IPS-20b (cell line): ENCODE results near the gene SORD.
"Not testable (repeated sequence)": the region's sequence is repeated elsewhere in the genome, so short reads cannot be mapped to it uniquely, and the experiment has no call there.

Experiments used
- H3K27ac ChIP-seq: one replicate; pipeline ENCODE4 v1.5.1; 2013; ENCODE audit warnings: low read length
- H3K27me3 ChIP-seq: 2 replicates; pipeline ENCODE4 v1.6.1; 2013; ENCODE audit warnings: mild to moderate bottlenecking, low read length, inconsistent platforms; ENCODE audit not compliant: insufficient read depth
- H3K36me3 ChIP-seq: 2 replicates; pipeline ENCODE4 v1.6.1; 2013; ENCODE audit warnings: low read depth, mild to moderate bottlenecking, inconsistent platforms, low read length, moderate library complexity; ENCODE audit not compliant: insufficient read depth
- H3K4me1 ChIP-seq: 2 replicates; pipeline ENCODE4 v1.6.1; 2013; ENCODE audit warnings: mild to moderate bottlenecking, control low read depth, inconsistent platforms, low read length, moderate library complexity; ENCODE audit not compliant: insufficient read depth
- H3K4me3 ChIP-seq: 2 replicates; pipeline ENCODE4 v1.5.1; 2013; ENCODE audit warnings: mild to moderate bottlenecking, low read length, inconsistent platforms
- H3K9ac ChIP-seq: 2 replicates; pipeline ENCODE4 v1.6.1; 2013; ENCODE audit warnings: low read depth, mild to moderate bottlenecking, inconsistent platforms, low read length, moderate library complexity
- H3K9me3 ChIP-seq: 2 replicates; pipeline ENCODE4 v1.6.1; 2013; ENCODE audit warnings: mild to moderate bottlenecking, low read depth, low read length, inconsistent platforms; ENCODE audit not compliant: insufficient read depth

Gene SORD

DNA sequence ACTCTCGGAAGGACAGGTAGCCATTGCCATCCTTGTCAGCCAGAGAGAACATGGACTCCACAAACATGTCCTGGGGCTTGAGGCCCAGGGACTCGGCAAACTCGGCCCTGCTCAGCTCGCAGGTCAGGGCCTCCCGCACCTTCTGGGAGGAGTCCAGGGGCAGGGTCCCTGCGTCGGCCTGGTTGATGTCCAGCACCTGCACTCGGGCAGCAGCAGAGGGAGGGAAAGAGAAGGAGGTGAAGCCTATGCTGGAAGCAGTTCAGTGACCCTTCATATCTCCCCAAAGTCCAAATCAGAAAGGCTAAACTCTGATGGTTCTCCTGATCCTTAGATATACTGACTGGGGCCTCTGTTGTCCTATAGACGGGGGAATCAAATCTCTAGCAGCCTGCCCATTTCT, 81.2 kb downstream of the SORD start:
- H3K9ac ChIP-seq, H3K9me3 ChIP-seq, H3K27ac ChIP-seq, H3K4me3 ChIP-seq, H3K36me3 ChIP-seq: not testable (repeated sequence)
- Histone ChIP-seq H3K4me1 (peaks cover 10% of the 10 kb centered on the region), H3K27me3 (peaks cover 37% of the 10 kb centered on the region)

DNA sequence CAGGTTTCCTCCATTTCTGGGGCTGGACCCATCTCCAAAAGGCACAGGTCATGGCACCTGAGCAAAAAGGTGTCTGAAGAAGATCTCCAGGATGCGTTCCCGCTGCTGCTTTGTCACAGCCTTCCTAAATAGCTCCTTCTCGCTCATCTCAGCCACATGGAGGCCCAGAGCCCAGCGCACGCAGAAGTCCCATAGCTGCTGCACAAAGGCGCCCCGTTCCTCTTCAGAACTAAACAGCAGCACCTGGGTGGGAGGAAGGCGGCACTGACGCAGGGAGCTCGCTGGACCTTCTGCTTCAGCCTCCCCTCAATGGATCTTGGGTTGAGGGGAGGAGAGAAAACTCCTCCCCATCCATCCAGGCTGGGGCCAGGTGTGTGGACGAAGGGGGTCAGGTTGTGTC, 82.6 kb downstream of the SORD start:
- H3K4me1 ChIP-seq = peaks cover 8% of the 10 kb centered on the region
- no peaks in the 10 kb centered on the region for H3K9me3 ChIP-seq
- H3K27ac ChIP-seq = no peak overlapping the region
- no peaks in the 10 kb centered on the region for H3K36me3 ChIP-seq
- H3K9ac ChIP-seq = no peak overlapping the region
- H3K27me3 ChIP-seq = peaks cover 48% of the 10 kb centered on the region
- H3K4me3 ChIP-seq = no peak overlapping the region

DNA sequence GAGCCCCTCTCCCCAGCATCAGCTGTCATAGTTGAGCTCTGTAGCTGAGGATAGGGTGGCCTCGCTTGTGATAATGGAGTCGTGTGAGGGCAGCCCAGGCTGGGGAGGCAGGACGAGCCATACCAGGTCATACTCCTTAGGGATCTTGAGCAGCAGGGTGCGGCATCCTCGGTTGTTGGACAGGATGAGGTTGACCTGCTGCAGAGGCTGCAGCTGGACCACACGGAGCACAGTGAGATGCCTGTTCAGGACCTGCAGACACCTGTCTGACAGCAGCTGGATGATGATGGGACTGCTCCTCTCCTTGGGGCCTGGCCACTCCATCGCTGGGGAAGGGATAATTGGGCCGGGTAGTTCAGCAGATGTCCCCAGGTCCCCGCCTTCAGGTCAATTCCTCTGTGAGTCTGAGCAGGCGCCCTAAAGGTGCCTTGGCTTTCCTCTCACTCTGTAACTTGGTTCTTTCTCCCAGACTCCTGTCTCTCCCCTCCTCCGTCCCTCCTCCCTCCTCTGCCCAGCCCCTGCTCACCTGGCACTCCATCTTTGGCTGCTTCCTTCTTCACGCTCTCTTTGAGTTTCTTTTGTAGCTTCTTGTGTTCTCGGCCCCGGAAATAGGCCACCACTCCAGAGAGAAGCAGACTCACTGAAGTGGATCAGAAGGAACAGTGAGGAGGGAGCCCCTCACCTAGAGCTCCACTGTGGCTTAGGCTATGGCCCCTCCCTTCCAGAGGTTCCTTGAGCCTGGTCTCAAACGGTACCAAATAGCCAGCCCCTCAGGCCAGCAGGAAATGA, 83.2 kb downstream of the SORD start:
- peaks cover 2% of the 10 kb centered on the region; the same call in 1 of the 2 replicates for H3K4me1 ChIP-seq
- H3K27ac ChIP-seq = no peak overlapping the region
- H3K9me3 ChIP-seq = no peaks in the 10 kb centered on the region
- H3K4me3 ChIP-seq = no peak overlapping the region
- H3K36me3 ChIP-seq = no peaks in the 10 kb centered on the region
- no peak overlapping the region for H3K9ac ChIP-seq
- H3K27me3 ChIP-seq = peaks cover 53% of the 10 kb centered on the region

DNA sequence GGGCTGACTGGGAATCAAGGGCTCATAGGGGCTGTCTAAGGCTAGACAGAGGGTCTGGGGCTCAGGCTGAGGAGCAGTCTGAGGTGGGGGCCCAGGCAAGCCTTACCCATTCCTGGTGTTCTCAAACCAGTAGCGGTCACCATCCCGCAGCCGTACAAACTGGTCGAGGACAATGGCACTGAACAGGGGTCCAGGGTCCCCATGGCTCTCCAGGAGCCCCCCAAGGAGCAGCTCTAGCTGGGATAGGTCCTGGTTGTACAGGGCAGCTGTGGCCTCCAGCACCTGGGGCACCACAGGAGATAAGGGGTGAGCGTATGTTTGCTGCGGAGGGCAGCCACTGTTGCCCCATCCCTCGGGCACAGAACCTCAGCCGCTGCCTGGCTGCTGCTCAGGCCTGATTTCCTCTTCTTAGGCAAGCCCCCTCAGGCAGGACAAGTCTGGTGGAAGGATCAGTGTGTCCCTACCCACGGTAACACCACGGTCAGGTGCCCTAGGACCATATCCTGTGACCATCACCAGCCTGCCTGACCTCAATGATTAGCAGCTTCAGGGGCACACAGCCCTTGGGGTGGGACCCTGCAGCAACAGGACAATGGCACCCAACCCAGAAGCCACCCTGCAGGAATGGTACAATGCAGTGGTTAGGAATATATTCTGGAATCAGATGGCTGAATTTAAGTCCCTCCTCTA, 85.1 kb downstream of the SORD start:
- Histone ChIP-seq H3K4me1 (no peaks in the 10 kb centered on the region; the same call in 1 of the 2 replicates), H3K9ac (no peak overlapping the region), H3K36me3 (no peaks in the 10 kb centered on the region), H3K27ac (no peak overlapping the region), H3K27me3 (peaks cover 72% of the 10 kb centered on the region), H3K4me3 (no peak overlapping the region), H3K9me3 (peaks cover 4% of the 10 kb centered on the region; the same call in 1 of the 2 replicates)

DNA sequence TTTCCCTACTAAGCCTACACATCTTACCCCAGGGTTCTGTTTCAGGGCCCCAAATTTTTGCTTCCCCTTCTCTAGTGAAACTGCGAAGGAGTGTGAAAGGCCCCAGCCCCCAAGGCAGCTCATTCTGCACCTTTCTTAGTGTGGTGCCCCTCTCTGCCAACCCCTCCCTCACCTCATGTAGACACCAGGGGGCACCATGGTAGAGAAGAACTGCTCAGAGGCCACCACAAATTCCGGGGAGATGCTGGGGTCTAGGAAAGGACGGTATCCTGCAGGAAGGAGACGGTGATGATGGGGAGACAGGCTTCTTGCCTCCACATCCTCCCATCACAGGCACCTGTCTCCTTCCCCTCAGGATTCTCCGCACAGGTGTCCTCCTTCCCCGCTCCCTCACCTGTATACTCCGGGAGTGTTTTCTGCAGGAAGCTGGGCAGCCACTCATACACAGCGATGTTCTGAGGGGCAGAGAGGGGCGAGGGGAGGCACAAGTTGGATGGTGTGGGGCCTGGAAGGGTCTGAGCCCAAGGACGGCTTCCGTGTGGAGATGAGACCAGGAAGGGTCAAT, 87.3 kb downstream of the SORD start:
- Histone ChIP-seq H3K4me1 (no peaks in the 10 kb centered on the region; the same call in 1 of the 2 replicates), H3K9me3 (peaks cover 4% of the 10 kb centered on the region; the same call in 1 of the 2 replicates), H3K9ac (no peak overlapping the region), H3K27me3 (peaks cover 93% of the 10 kb centered on the region), H3K36me3 (no peaks in the 10 kb centered on the region), H3K4me3 (no peak overlapping the region), H3K27ac (no peak overlapping the region)

DNA sequence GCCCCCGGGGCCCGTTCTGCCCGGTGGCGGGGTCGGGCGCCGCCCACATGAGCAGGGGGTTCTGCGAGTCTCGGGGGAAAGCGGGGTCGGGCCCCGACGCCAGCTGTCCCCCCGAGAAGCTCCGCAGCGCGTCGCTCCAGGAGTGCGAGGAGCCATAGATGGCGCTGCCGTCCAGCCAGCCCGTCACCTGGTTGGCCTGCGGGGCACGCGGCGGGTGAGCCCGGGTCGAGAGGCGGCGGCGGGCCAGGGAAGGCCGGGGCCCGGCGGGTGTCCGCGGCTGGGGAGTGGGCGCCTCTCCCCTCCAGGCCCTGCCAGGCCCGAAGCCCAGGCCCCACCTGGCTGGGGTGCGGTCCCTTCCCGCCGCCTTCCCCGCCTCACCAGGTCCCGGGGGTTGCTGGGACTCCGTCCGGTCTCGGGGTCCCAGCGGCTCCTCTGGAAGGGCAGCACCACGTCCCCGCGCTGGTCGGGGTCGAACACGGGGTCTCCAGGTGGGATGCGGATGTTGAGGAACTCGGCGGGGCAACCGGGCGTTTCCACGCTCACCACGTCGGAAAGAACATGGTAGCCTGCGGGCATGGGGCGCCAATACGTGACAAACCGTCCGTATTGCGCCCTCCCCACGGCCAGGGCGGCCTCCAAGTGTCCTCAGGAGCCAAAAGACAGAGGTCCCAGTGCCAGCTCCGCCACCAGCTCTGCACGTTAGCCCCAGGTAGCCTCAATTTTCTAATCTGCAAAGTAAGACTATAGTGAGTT, 88.6 kb downstream of the SORD start:
- Histone ChIP-seq H3K9me3 (peaks cover 11% of the 10 kb centered on the region; the same call in 1 of the 2 replicates), H3K27ac (no peak overlapping the region), H3K4me1 (no peaks in the 10 kb centered on the region; the same call in 1 of the 2 replicates), H3K36me3 (no peaks in the 10 kb centered on the region), H3K4me3 (no peak overlapping the region; the same call in 1 of the 2 replicates), H3K9ac (no peak overlapping the region), H3K27me3 (peaks cover 93% of the 10 kb centered on the region)

DNA sequence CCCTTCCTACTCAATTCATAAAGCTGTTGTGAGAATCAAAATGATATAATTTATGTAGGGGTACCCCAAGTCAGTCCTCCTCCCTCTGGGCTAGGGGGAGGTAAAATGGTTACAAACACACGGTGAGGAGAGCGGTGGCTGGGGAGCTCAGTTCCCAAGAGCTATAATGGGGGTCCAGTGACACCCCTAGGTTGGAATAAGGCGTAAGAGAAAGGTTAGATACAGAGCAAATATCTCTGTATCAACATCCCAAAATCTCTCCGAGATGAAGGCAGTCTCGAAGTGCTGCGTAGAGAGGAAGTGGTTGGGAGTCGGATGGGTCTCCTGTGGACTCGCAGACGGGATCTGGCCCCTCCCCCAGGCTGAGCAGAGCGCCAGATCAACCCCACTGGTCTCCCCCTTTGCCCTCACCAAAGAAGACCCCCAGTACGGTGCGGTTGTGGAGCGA, 89.2 kb downstream of the SORD start:
- Histone ChIP-seq H3K9me3 (peaks cover 11% of the 10 kb centered on the region; the same call in 1 of the 2 replicates), H3K4me1 (no peaks in the 10 kb centered on the region; the same call in 1 of the 2 replicates), H3K27ac (no peak overlapping the region), H3K36me3 (no peaks in the 10 kb centered on the region), H3K9ac (no peak overlapping the region), H3K4me3 (peak overlapping the region; percentile 50; the same call in 1 of the 2 replicates), H3K27me3 (peaks cover 93% of the 10 kb centered on the region)

DNA sequence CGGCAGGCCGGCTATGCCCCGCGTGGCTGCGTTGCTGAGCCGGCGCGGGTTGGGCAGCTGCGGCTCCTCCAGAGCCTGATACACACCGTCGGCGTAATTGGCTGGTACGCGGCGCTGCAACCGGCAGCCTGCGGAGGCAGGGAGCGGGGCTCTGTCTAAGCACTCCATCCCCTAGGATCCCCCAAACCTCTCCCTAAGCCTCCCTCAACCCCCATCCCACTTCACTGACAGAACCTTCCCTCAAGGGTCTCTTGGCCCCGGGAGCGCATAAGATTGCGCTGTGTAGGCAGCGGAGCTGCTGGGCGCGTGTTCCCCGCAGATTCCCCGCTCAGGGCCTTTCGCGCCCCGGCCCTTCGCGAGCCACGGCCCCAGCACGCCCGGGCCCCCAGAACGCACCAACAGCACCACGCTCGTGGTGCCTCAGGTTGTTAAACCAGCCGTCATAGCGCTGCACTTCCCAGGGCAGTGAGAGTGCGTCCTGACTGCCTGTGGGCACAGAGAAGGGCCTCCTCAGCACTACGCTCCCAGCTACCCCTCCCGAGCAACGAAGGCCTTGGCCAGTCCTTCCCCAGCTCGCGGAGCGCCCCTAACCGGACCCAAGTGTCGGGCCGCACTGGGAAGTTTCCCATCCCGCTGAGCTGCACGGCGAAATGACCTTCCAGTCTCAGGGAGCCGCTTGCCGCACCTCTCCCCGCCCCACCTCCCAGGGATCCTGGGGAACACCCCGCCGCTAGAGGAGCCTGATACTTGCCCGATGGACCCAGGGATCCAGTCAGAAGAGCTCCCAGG, 89.8 kb downstream of the SORD start:
- Histone ChIP-seq H3K4me1 (no peaks in the 10 kb centered on the region; the same call in 1 of the 2 replicates), H3K9me3 (peaks cover 11% of the 10 kb centered on the region; the same call in 1 of the 2 replicates), H3K27ac (no peak overlapping the region), H3K4me3 (peak overlapping the region; percentile 50; the same call in 1 of the 2 replicates), H3K36me3 (no peaks in the 10 kb centered on the region), H3K9ac (no peak overlapping the region), H3K27me3 (peaks cover 99% of the 10 kb centered on the region)

DNA sequence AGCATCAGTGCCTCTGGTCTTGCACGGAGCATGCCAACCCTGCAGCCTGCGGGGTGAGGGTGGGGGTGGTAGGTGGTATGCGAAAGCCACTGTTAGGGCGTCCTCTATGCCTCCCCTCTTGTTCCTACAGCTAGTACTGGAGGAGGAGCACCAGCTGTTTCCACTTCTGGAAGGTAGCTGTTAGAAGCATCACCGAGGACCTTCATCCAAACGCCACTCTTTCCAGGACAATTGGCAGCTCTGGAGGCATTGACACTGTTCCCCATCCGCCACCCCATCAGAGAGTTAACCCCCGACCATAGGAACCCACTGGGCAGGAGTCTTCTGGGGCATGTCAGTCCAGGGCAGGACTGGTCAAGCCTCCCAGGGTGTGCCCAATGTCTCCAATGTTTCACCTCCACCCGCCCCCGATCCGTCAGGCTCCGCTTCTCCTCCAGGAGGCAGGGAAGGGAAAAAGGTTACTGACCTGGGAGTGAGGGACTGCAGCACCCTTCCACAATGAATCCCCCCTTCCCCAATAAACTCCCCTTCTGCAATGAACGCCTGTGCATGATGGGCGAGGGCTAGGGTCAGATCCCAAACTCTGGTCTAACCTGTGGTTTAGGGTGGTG, 90.5 kb downstream of the SORD start:
- peak overlapping the region; percentile 50; the same call in 1 of the 2 replicates for H3K4me3 ChIP-seq
- H3K36me3 ChIP-seq = no peaks in the 10 kb centered on the region
- no peak overlapping the region for H3K27ac ChIP-seq
- H3K4me1 ChIP-seq = no peaks in the 10 kb centered on the region; the same call in 1 of the 2 replicates
- H3K27me3 ChIP-seq = peaks cover 99% of the 10 kb centered on the region
- no peak overlapping the region for H3K9ac ChIP-seq
- peaks cover 11% of the 10 kb centered on the region; the same call in 1 of the 2 replicates for H3K9me3 ChIP-seq

DNA sequence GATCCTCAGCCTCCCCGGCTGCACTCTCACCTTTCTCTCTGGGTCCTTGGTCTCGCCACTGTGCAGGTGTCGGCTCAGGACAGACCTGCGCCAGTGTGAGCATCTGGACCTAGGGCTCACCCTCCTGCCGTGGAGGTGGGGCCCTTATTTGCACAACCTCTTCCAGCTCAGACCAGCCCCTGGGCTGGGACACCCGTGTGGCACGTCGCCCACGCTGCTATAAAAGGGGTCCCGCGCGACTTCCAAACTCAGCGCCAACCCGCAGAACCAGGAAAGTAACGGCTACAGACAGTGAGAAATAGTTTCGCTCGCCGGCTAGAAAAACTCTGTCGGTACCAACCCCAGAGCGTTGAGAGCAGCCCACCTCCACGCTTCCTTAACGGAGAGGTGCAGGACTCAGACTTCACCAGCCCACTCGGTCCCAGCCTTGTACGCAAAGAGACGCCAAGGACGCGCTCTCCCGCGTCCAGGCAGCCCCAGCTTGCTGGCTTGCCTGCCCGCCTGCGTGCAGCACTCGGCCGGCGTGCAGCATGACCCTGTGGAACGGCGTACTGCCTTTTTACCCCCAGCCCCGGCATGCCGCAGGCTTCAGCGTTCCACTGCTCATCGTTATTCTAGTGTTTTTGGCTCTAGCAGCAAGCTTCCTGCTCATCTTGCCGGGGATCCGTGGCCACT, 91.2 kb downstream of the SORD start, which contains the start of the genes DUOX2 and DUOXA2:
TSS of gene DUOX2 (minus strand) at position 97 of the 675 bp plus-strand sequence. CDS start 761 bp downstream, outside the sequence.
TSS of gene DUOXA2 (plus strand) at position 251 of the 675 bp plus-strand sequence. CDS start at position 531, 280 bp downstream.
- Histone ChIP-seq H3K4me3 (peak within 1 kb of the TSS; percentile 50; the same call in 1 of the 2 replicates), H3K36me3 (no peaks in the 10 kb centered on the region), H3K27ac (no peak within 1 kb of the TSS), H3K4me1 (no peaks in the 10 kb centered on the region; the same call in 1 of the 2 replicates), H3K9ac (no peak within 1 kb of the TSS), H3K9me3 (peaks cover 11% of the 10 kb centered on the region; the same call in 1 of the 2 replicates), H3K27me3 (peaks cover 99% of the 10 kb centered on the region)
